Smooth muscle cell (in vitro differentiated cells): ENCODE measurements around the gene EAF1. TPM values are rescaled to one million over a fixed set of nuclear protein-coding genes. Genes with fewer than 3 reads are reported as not detected.

ENCODE experiments used
- DNase-seq: peaks from one replicate; lab custom pipeline; 2025; ENCODE audit not compliant: unreplicated experiment; lab: John Stamatoyannopoulos, UW
- H2AFZ ChIP-seq: fragments of 200-600 bp; sonication (generic); 2 replicates; pipeline ENCODE4 v1.6.0; 2016; ENCODE audit warnings: antibody characterized with exemption, low read depth, mild to moderate bottlenecking
- H3F3A ChIP-seq: fragments of 200-600 bp; sonication (generic); 2 replicates; pipeline ENCODE4 v1.6.0; 2017; ENCODE audit warnings: antibody characterized with exemption, low read depth
- H3K27ac ChIP-seq: fragments of 200-600 bp; sonication (generic); 2 replicates; pipeline ENCODE4 v1.5.1; 2016; ENCODE audit warnings: low read depth, mild to moderate bottlenecking
- H3K27me3 ChIP-seq: fragments of 200-600 bp; sonication (generic); 2 replicates; pipeline ENCODE4 v1.6.1; 2016; ENCODE audit warnings: low read depth, mild to moderate bottlenecking
- H3K36me3 ChIP-seq: fragments of 200-600 bp; sonication (generic); 2 replicates; pipeline ENCODE4 v1.5.1; 2016; ENCODE audit warnings: low read depth
- H3K4me1 ChIP-seq: fragments of 200-600 bp; sonication (generic); 2 replicates; pipeline ENCODE4 v1.5.1; 2016; ENCODE audit warnings: low read depth
- H3K4me2 ChIP-seq: fragments of 200-600 bp; sonication (generic); 2 replicates; pipeline ENCODE4 v1.6.0; 2016; ENCODE audit warnings: mild to moderate bottlenecking
- H3K4me3 ChIP-seq: fragments of 200-600 bp; sonication (generic); 2 replicates; pipeline ENCODE4 v1.5.1; 2016; ENCODE audit warnings: mild to moderate bottlenecking
- H3K79me2 ChIP-seq: fragments of 200-600 bp; sonication (generic); 2 replicates; pipeline ENCODE4 v1.6.0; 2016; ENCODE audit warnings: low read depth, mild to moderate bottlenecking
- H3K9ac ChIP-seq: fragments of 200-600 bp; sonication (generic); 2 replicates; pipeline ENCODE4 v1.6.0; 2016; ENCODE audit warnings: low read depth
- H3K9me3 ChIP-seq: fragments of 200-600 bp; sonication (generic); replicated peaks from 2 replicates; pipeline ENCODE4 v1.5.1; 2016; ENCODE audit warnings: low read depth
- H4K20me1 ChIP-seq: fragments of 200-600 bp; sonication (generic); 2 replicates; pipeline ENCODE4 v1.6.0; 2016; ENCODE audit warnings: low read depth
- WGBS: methylation state at CpG from one replicate; pipeline ENCODE4 v1.1.7; 2016; ENCODE audit warnings: low lambda C conversion rate; 5-methylcytosine and 5-hydroxymethylcytosine counted together
- polyA plus RNA-seq: library from polyadenylated mRNA; unstranded; fragments of >200 nt; fragmentation: Nextera tagmentation; extraction: Ambion mirVana; gene quantifications from 2 replicates; pipeline ENCODE4 v1.2.1, GENCODE V29; 2016
- total RNA-seq: library from RNA; depleted of rRNA; stranded (reverse); fragments of >200 nt; gene quantifications from 2 replicates; pipeline ENCODE4 v1.2.3, GENCODE V29; 2014
- TF ChIP-seq, protein P1 (sequence below): fragments of 200-600 bp; sonication (generic); IDR thresholded peaks from 2 replicates; pipeline ENCODE4 v1.5.1; 2017; ENCODE audit warnings: borderline replicate concordance, mild to moderate bottlenecking, antibody characterized with exemption; ENCODE audit not compliant: insufficient read depth, poor library complexity, severe bottlenecking

The EAF1 gene
- total and polyA plus RNA-seq, 2 experiments from 2014 or later, result 9.5 to 22.1 TPM

DNA sequence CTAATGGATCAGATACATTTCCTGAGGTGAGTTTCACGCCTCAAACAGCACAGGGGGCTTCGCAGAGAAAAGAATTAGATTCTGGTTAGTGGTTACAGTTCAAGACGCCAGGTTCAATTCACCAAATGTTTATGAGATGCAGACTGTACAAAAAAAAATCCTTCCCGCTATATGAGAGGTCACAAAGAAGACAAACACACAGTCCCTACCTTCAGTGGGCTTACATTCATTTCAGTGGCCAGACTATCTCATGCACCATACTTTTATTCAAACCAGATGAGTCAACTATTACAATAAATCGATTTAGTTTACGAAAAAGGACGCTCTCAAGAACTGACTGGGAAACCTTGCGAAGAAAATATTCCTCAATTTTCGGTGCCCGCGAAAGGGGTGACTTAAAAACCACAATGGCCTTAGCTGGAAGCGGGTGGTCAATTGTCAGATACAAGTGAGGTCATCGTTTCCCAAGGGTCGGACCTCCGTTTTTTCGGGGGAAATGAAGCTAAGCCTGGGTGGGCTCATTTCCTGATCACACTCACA lies 749 bp upstream of the EAF1 start:
- Histone ChIP-seq H4K20me1 (peaks cover 29% of the 10 kb centered on the region), H3K4me3 (peak overlapping the region; percentile 92), H3K9me3 (no peaks in the 10 kb centered on the region), H2AFZ (peak overlapping the region; percentile 90), H3K4me2 (peak overlapping the region; percentile 99), H3K36me3 (peaks cover 5% of the 10 kb centered on the region), H3F3A (no peaks in the 10 kb centered on the region), H3K27ac (peak overlapping the region; percentile 83), H3K27me3 (no peaks in the 10 kb centered on the region), H3K9ac (peak overlapping the region; percentile 91), H3K79me2 (peaks cover 51% of the 10 kb centered on the region), H3K4me1 (peaks cover 14% of the 10 kb centered on the region)
- DNase-seq, result no peak
- TF ChIP-seq, protein P1, sequence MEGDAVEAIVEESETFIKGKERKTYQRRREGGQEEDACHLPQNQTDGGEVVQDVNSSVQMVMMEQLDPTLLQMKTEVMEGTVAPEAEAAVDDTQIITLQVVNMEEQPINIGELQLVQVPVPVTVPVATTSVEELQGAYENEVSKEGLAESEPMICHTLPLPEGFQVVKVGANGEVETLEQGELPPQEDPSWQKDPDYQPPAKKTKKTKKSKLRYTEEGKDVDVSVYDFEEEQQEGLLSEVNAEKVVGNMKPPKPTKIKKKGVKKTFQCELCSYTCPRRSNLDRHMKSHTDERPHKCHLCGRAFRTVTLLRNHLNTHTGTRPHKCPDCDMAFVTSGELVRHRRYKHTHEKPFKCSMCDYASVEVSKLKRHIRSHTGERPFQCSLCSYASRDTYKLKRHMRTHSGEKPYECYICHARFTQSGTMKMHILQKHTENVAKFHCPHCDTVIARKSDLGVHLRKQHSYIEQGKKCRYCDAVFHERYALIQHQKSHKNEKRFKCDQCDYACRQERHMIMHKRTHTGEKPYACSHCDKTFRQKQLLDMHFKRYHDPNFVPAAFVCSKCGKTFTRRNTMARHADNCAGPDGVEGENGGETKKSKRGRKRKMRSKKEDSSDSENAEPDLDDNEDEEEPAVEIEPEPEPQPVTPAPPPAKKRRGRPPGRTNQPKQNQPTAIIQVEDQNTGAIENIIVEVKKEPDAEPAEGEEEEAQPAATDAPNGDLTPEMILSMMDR, result no peak
- WGBS, result 56% methylated on average over 16 of the region's 16 CpGs

DNA sequence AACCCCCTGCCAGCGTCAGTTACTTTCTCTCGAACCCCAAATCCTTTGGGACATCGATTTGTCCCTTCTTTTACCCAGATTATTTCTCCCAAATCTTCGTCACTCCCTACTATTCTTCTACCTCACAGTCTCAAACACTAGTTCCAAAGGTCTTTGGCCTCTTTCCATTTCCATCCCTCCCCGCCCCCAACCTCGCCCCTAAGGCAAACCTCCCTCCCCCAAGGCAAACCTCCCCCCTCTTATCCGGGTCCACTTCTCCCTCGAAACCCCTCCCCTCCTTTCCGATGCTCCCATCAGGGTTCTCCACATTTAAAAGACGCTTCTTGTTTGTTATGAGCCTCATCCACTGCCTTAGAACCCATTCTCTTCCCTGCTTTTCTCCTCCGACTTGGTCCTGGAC lies 583 bp downstream of the EAF1 start:
- Histone ChIP-seq H3K4me2 (peak overlapping the region; percentile 99), H3K4me1 (peaks cover 14% of the 10 kb centered on the region), H3K4me3 (peak overlapping the region; percentile 92), H3K9me3 (no peaks in the 10 kb centered on the region), H3K27me3 (no peaks in the 10 kb centered on the region), H3K79me2 (peaks cover 56% of the 10 kb centered on the region), H3F3A (no peaks in the 10 kb centered on the region), H2AFZ (peak overlapping the region; percentile 90), H4K20me1 (peaks cover 37% of the 10 kb centered on the region), H3K9ac (peak overlapping the region; percentile 91), H3K36me3 (peaks cover 12% of the 10 kb centered on the region), H3K27ac (peak overlapping the region; percentile 83)
- TF ChIP-seq, protein P1, result no peak
- WGBS, result 1% methylated on average over 11 of the region's 11 CpGs
- DNase-seq, result no peak

DNA sequence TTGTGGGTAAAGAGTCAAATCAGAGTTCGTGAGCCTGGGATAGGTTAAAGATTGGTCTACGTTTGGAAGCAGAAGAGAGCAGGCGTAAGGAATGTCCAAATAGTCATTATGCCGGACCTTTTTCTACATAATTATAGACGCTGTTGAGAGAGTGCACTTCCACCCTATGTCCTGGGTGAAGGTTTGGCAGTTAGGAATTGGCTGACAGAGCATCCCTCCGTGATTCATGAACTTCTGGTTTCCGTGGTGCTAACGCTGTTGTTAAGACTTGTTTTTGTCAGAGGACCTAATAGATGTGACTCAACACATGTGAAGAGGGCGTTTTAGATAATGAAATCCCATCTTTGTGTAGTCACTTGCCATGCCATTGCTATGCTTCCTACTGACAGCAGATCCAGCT lies 1.1 kb downstream of the EAF1 start:
- Histone ChIP-seq H3K79me2 (peaks cover 56% of the 10 kb centered on the region), H3K27ac (peak overlapping the region; percentile 83), H3K4me1 (peaks cover 14% of the 10 kb centered on the region), H3K27me3 (no peaks in the 10 kb centered on the region), H3K4me3 (peak overlapping the region; percentile 92), H3K9me3 (no peaks in the 10 kb centered on the region), H4K20me1 (peaks cover 41% of the 10 kb centered on the region), H3K9ac (peak overlapping the region; percentile 91), H3F3A (no peaks in the 10 kb centered on the region), H2AFZ (no peak overlapping the region), H3K36me3 (peaks cover 12% of the 10 kb centered on the region), H3K4me2 (peak overlapping the region; percentile 99)
- TF ChIP-seq, protein P1, result no peak
- 32% methylated on average over 9 of the region's 9 CpGs for WGBS
- DNase-seq, result no peak

DNA sequence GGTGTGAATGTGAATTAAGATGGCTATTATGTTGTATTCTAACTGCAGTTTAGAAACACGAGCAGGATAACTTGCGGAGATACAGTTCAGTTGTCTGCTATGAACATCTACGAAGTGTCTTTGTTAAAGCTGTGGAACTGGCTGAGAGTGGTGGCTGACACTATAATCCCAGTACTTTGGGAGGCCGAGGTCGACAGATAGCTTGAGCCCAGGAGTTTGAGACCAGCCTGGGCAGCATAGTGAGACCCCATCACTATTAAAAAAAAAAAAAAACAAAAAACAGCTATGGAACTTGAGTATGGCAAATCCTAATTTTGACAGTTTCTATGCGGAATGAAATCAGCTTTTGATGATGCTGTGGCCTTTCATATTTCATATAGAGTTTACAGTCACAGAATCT lies 1.7 kb downstream of the EAF1 start:
- Histone ChIP-seq H3K27ac (peak overlapping the region; percentile 83), H3K4me2 (peak overlapping the region; percentile 99), H4K20me1 (peaks cover 47% of the 10 kb centered on the region), H3F3A (no peaks in the 10 kb centered on the region), H3K27me3 (no peaks in the 10 kb centered on the region), H3K9me3 (no peaks in the 10 kb centered on the region), H3K4me1 (peaks cover 14% of the 10 kb centered on the region), H3K79me2 (peaks cover 56% of the 10 kb centered on the region), H3K36me3 (peaks cover 12% of the 10 kb centered on the region), H3K9ac (peak overlapping the region; percentile 91), H3K4me3 (peak overlapping the region; percentile 92), H2AFZ (no peak overlapping the region)
- 93% methylated on average over 6 of the region's 6 CpGs for WGBS
- TF ChIP-seq, protein P1, result no peak
- no peak for DNase-seq
